ENCODE results near the gene SIRPA.

SIRPA gene

DNA sequence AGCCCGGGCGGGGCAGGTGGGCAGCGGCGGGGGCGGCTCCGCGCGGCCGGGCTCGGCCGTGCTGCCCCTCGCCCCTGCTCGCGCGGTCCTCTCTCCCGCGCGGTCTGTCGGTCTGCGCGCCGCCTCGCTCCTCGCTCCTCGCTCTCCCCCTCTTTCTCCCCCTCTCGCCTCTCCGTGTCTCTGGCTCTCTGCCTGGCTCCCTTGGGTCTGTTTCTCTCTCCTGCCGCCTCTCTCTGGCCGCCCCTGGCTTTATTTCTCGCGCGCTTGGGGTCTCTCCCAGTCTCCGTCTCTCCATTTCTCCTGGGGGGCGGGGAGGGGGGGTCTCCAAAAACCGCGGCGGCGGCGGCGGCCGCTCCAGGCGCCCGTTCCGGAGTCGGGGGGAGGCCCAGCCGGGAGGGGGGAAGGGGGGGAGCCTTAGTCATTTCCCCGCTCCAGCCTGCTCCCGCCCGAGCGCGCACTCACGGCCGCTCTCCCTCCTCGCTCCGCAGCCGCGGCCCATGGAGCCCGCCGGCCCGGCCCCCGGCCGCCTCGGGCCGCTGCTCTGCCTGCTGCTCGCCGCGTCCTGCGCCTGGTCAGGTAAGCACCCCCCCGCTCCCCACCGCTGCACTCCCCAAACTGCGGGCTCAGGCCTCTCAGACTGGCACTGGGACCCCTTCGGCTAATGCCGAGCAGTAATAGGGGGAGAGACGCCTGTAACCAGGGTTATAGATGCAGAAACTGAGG lies at the start of gene SIRPA:
TSS of gene SIRPA (plus strand) at position 457 of the 723 bp plus-strand sequence. CDS start at position 498, 41 bp downstream.
- DNase-seq (ENCODE audit: low read depth in 2 of 2, low spot score in 1 of 2): no peak

DNA sequence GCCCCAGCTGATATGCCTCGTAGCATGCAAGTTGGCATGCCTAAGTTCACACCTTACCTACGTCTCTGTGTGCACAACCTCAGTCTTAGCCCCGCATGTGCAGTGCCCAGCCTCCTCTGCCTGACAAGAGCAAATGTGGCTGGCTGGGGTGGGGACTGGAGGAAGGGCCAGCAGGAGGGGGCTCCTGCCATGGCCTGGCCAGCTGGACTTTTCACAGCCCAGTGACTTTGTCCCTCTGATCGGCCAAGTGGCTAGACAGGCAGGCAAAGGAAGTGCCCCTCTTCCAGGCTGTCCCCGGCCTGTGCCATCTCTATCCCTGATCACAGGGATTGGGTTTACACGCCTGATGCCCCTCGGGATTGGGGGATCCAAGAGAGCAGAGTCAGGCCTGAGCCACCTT lies 49.5 kb upstream of the SIRPA start:
- DNase-seq (ENCODE audit: low read depth in 2 of 2, low spot score in 1 of 2): no peak

- no peak for DNase-seq (ENCODE audit: low read depth in 2 of 2, low spot score in 1 of 2)
Observed at GRCh38 chr20:1846341-1846740, 48.9 kb upstream of the SIRPA start.

GRCh38 chr20:1846876-1847275 lies 48.3 kb upstream of the SIRPA start:
- DNase-seq (ENCODE audit: low read depth in 2 of 2, low spot score in 1 of 2): no peak

DNA sequence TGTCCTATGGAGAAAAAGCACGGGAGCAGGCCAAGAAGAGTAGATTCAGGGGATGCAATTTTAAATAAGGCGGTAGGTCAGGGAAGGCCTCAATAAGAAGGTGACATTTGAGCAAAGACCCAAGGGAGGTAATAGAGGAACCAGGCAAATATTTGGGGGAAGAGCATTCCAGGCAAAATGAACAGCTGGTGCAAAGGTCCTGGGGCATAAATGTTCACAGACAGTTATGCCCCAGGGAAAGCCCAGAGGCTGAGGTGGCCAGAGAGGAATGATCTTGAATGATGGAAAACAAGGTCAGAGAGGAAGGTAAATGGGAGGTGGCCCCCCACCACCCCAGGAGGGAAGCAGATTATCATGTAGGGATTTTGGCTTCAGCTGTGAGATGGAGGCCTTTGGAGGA lies 47.4 kb upstream of the SIRPA start:
- no peak for DNase-seq (ENCODE audit: low read depth in 2 of 2, low spot score in 1 of 2)

DNA sequence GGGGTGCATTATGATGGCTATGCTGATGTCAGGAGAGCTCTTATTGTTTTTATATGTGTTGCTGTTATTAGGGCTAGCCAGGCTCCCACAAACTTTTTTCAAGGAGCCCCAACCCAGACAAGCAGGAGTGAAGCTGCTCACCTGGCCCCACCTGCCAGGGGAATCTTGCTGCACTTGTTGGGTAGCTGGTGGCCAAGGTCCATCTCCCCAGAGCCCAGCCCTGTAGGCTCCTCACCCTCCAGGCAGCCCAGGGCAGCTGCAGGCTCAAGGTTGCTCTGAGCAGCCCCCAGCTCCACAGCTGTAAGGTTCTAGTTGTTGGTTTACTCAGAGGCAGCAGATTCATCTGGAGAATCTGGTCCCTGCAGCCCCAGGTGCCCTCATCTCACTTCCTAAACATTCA lies 46.8 kb upstream of the SIRPA start:
- DNase-seq (ENCODE audit: low read depth in 2 of 2, low spot score in 1 of 2): no peak

GRCh38 chr20:1851396-1851795 lies 43.8 kb upstream of the SIRPA start:
- DNase-seq (ENCODE audit: low read depth in 2 of 2, low spot score in 1 of 2): no peak

- DNase-seq (ENCODE audit: low read depth in 2 of 2, low spot score in 1 of 2): no peak
Observed at GRCh38 chr20:1853473-1853872, 41.7 kb upstream of the SIRPA start.

DNA sequence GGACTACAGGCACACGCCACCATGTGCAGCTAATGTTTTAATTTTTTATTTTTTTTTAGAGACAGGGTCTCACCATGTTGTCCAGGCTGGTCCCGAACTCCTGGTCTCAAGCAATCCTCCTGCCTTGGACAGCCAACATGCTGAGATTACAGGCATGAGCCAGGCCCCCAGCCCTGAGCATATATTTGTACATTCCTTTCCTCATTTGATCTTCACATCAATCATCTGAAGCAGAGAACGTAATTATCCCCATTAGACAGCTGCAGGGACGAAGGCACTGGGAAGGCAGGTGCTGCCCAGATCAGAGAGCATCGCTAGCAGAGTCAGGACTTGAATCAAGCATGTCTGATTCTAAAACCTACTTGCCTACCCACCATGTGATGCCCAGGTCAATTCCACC lies 41.0 kb upstream of the SIRPA start:
- no peak for DNase-seq (ENCODE audit: low read depth in 2 of 2, low spot score in 1 of 2)

DNA sequence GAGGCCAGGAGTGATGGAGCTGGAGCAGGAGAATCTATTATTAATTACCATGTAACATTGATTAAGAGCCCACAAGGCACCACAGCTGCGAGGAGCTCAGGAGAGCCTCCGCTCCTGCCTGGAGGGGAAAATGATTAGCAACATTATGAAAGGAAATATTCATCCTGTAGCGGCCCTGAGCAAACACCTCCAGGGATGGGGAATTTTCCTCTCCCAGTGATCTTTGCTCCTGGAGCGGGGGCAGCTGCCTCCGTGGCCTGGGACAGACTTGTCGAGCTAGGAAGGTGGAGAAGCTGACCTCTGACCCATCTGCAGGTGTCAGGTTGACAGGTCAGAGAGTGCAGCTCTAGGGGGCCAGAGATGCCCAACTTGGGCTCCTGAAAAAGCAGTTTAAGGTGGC lies 40.1 kb upstream of the SIRPA start:
- DNase-seq (ENCODE audit: low read depth in 2 of 2, low spot score in 1 of 2): no peak

DNA sequence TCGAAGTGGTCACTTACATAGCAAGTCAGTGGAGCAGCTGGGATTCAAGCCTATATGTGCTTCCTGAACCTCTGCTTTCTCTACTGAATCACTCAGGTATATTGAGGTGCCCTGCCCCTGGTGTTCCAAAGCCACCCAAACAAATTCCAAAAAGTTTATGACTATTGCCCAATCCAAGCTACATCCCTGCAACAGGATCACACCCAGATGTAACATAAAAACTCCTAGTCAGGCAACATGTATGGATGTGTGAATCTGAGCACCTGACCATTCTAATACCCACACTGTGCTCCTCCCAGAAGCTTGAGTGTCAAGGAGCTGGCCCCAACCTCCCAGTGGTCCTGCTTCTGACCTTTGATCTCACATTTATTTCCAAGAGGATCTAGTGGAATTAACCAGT lies 39.5 kb upstream of the SIRPA start:
- no peak for DNase-seq (ENCODE audit: low read depth in 2 of 2, low spot score in 1 of 2)

DNA sequence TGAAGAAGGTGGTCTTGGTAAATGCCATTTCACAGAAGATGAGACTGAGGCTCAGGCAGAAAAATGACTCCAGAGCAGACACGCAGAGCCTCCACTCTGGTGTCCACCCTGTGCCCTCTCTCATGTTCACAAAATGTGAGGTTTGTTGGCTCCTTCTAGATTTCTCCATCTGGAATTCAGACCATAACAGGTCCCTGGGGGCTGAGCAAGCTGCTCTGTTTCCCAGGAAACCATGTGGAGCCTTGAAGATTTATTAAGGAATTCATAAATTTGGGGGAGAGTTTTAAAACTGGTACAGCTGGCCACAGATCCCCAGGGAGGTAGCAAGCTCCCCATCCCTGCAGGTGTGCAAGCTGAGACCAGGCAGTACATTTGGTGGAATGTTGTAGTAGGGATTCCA lies 38.8 kb upstream of the SIRPA start:
- DNase-seq (ENCODE audit: low read depth in 2 of 2, low spot score in 1 of 2): no peak

DNA sequence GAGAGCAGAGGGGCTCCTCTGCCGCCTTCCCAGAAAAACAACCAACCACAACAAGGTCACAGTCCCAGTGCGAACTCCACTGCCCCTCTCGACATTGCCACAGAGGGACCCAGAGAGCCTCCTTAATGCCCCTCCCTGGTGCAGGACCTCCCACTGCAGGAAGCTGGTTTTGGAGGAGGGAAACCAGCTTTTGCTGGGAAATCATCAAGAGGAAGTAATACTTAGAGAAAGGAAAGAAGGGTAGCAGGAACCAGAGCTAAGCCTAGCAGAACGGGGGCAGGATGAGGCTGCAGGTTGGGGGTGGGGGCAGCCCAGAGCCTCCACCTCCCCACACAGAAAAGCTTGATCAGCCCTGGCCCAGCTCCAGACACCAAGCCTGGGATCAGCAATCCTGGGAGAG lies 37.7 kb upstream of the SIRPA start:
- no peak for DNase-seq (ENCODE audit: low read depth in 2 of 2, low spot score in 1 of 2)

DNA sequence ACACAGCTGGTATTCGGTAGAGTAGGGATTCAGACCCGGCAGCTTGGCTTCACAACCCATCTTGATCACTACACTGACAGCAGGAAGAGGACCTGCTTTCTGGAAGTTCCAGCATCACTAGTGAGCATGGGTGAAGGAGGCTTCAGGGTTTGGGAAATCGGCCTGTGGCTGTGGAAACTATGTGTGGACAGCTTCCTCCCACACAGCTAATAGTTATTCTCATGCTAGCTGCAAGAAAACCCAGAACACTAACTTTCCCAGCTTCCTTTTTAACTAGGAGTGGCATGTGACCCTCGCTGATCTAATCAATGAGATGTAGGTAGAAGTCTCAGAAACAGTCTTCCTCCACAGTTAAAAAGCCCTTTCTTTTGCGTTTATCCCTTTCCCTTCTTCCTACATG lies 36.3 kb upstream of the SIRPA start:
- no peak for DNase-seq (ENCODE audit: low read depth in 2 of 2, low spot score in 1 of 2)

- no peak for DNase-seq (ENCODE audit: low read depth in 2 of 2, low spot score in 1 of 2)
Observed at GRCh38 chr20:1860446-1860845, 34.8 kb upstream of the SIRPA start.

DNA sequence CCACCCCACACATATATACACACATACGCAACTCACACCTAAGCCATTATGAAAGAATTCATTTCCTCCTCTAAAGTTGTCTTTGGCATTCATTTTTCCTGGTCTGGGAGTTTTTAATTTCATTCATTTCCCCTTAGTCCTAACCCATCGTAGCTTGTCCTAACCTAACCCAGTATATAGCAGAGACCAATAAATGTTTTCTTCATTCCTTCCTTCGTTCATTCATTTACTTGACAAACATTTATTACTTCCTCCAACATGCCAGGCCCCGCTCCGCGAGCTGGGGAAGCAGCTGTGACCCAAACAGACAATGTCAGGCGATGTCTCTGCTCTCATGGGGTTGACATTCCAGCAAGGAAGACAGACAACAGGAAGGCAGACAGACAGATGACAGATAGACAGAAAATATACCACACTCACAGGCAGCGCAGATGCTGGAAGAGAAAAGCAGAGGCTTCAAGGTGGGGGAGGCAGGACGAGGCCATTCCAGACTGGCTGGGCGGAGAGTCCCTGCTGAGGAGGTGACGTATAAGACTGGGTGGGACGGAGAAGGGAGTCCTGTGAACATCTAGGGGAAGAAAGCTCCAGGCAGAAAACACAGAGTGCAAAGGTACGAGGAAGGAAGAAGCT lies 33.7 kb upstream of the SIRPA start:
- no peak for DNase-seq (ENCODE audit: low read depth in 2 of 2, low spot score in 1 of 2)

GRCh38 chr20:1861996-1862662 lies 33.1 kb upstream of the SIRPA start:
- no peak for DNase-seq (ENCODE audit: low read depth in 2 of 2, low spot score in 1 of 2)

- DNase-seq (ENCODE audit: low read depth in 2 of 2, low spot score in 1 of 2): no peak
Observed at GRCh38 chr20:1862663-1863053, 32.5 kb upstream of the SIRPA start.

DNA sequence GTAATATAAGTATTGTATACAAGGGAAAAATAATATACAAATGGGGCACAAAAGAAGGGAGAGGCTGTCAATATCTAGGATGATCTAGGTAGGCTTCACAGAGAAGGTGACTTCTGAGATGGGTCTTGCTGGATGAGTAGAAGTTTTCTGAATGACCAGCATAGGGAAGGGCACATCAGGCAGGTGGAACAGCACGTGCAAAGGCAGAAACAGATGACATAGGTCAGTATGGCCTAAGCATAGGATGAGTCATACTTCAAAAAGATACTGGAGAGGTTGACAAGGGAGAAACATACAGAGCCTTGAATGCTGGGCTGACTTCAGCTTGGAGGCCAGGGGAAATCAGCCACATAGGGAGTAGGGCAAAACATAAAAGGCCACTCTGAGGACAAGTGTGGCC lies 31.9 kb upstream of the SIRPA start:
- no peak for DNase-seq (ENCODE audit: low read depth in 2 of 2, low spot score in 1 of 2)

GRCh38 chr20:1866834-1867233 lies 28.4 kb upstream of the SIRPA start:
- DNase-seq (ENCODE audit: low read depth in 2 of 2, low spot score in 1 of 2): no peak

DNA sequence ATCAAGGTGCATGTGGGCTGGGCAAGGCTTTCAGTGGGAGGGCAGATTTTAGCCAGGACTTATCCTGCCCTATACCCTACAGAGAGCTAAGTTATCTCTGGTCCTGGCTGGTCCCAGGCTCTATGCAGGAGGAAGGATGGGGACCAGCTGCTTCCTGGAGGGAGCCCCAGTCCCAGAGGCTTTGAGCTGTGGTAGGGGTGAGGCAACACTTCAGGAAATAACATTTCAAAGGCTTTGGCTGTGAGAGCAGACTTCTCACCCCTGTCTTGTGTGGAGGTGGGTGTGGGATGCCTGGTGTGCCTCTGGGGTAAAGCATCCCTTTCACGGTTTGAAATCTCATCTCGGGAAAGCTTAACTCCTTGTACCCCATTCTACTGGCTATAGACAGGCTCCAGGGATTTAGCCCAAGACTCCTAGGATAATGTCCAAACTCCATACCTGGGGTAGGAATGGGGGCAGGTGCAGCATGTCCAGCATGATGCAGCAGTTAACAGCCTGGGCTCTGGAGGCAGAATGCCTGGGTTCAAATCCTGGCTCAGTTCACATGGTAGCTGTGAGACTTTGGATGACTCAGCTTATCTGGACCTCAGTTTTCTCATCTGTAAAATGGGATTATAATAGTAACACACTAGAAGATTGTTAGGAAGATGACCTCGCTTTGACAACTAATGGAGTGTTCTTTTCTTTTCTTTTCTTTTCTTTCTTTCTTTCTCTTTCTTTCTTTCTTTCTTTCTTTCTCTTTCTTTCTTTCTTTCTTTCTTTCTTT lies 27.5 kb upstream of the SIRPA start:
- DNase-seq (ENCODE audit: low read depth in 2 of 2, low spot score in 1 of 2): no peak

GRCh38 chr20:1868856-1869255 lies 26.4 kb upstream of the SIRPA start:
- no peak for DNase-seq (ENCODE audit: low read depth in 2 of 2, low spot score in 1 of 2)

Measured in stimulated activated CD8-positive, alpha-beta memory T cell treated with anti-CD3 and anti-CD28 coated beads, Interleukin-4, amount 100 ng/mL, for 1 hour (primary cell).